ENCODE results near the gene CALD1.

Gene CALD1

DNA sequence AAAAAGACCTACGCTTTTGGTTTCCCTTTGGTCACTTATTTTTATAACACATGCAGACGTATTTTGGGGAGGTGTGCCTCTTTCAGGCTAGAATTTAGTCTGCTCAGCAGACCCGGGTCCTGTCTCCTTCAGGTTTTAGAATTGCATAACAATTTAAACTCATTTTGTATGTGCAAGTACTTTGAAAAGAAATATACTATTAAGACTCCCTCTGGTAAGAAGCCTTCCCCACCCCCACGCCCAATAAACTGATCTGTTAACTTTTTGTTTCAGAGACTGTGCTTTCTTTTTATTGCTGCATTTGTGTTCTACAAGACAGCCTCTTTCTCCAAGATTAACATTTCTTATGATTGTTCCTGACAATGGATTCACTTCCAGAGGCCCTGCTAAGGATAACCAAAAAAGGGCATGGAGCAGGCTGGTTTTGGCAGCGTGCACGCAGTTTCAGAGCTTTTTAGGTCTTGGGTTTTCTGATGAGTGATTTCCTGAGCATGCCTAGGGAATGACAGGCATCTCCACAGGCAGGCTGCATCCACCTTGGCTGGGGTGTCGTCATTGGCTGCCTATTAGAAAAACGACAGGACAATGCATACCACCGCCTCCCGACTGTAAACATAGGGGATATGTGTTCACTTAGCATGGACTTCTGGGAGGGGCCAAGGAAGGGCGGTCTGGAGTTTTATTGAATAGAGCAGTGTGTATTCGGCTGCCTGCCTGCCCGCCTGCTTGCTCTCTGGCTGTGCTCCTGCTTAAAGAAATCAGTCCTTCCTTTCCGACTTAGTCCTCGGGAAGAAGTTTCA lies at the start of gene CALD1 (continued):
- 0 out of 2 replicates have a peak, but pooled peaks have one; percentile 37 for TF ChIP-seq ZEB2 (tag by site-specific recombination; IDR thresholded peaks at IDR 0.05)
- no peak for TF ChIP-seq OSR2 (tag by site-specific recombination; IDR thresholded peaks at IDR 0.05)
- TF ChIP-seq, protein P1, sequence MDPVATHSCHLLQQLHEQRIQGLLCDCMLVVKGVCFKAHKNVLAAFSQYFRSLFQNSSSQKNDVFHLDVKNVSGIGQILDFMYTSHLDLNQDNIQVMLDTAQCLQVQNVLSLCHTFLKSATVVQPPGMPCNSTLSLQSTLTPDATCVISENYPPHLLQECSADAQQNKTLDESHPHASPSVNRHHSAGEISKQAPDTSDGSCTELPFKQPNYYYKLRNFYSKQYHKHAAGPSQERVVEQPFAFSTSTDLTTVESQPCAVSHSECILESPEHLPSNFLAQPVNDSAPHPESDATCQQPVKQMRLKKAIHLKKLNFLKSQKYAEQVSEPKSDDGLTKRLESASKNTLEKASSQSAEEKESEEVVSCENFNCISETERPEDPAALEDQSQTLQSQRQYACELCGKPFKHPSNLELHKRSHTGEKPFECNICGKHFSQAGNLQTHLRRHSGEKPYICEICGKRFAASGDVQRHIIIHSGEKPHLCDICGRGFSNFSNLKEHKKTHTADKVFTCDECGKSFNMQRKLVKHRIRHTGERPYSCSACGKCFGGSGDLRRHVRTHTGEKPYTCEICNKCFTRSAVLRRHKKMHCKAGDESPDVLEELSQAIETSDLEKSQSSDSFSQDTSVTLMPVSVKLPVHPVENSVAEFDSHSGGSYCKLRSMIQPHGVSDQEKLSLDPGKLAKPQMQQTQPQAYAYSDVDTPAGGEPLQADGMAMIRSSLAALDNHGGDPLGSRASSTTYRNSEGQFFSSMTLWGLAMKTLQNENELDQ (tag by site-specific recombination; IDR thresholded peaks at IDR 0.05; ENCODE audit: low read depth), result no peak
- TF ChIP-seq, protein P2, sequence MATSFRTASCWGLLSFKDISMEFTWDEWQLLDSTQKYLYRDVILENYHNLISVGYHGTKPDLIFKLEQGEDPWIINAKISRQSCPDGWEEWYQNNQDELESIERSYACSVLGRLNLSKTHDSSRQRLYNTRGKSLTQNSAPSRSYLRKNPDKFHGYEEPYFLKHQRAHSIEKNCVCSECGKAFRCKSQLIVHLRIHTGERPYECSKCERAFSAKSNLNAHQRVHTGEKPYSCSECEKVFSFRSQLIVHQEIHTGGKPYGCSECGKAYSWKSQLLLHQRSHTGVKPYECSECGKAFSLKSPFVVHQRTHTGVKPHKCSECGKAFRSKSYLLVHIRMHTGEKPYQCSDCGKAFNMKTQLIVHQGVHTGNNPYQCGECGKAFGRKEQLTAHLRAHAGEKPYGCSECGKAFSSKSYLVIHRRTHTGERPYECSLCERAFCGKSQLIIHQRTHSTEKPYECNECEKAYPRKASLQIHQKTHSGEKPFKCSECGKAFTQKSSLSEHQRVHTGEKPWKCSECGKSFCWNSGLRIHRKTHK (tag by site-specific recombination; IDR thresholded peaks at IDR 0.05), result no peak
- TF ChIP-seq ZNF596 (tag by site-specific recombination; IDR thresholded peaks at IDR 0.05), result no peak
- TF ChIP-seq, protein P3, sequence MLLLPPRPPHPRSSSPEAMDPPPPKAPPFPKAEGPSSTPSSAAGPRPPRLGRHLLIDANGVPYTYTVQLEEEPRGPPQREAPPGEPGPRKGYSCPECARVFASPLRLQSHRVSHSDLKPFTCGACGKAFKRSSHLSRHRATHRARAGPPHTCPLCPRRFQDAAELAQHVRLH (tag by site-specific recombination; IDR thresholded peaks at IDR 0.05), result no peak
- TF ChIP-seq TCF7L2 (IDR thresholded peaks at IDR 0.05; ENCODE audit: borderline replicate concordance, low read depth, low read length), result no peak
- no peak for TF ChIP-seq ZNF544 (tag by site-specific recombination; IDR thresholded peaks at IDR 0.05)
- TF ChIP-seq ZNF416 (tag by site-specific recombination; IDR thresholded peaks at IDR 0.05), result no peak
- TF ChIP-seq, protein P4, sequence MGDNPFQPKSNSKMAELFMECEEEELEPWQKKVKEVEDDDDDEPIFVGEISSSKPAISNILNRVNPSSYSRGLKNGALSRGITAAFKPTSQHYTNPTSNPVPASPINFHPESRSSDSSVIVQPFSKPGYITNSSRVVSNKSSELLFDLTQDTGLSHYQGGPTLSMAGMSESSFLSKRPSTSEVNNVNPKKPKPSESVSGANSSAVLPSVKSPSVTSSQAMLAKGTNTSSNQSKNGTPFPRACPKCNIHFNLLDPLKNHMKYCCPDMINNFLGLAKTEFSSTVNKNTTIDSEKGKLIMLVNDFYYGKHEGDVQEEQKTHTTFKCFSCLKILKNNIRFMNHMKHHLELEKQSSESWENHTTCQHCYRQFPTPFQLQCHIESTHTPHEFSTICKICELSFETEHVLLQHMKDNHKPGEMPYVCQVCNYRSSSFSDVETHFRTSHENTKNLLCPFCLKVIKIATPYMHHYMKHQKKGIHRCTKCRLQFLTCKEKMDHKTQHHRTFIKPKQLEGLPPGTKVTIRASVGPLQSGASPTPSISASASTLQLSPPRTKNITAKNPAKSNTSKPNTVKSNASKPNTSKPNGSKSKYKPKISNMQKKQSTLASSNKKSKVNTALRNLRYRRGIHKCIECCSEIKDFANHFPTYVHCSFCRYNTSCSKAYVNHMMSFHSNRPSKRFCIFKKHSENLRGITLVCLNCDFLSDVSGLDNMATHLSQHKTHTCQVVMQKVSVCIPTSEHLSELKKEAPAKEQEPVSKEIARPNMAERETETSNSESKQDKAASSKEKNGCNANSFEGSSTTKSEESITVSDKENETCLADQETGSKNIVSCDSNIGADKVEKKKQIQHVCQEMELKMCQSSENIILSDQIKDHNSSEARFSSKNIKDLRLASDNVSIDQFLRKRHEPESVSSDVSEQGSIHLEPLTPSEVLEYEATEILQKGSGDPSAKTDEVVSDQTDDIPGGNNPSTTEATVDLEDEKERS (tag by site-specific recombination; IDR thresholded peaks at IDR 0.05), result no peak
- TF ChIP-seq IKZF3 (tag by site-specific recombination; IDR thresholded peaks at IDR 0.05), result peak; percentile 84
- TF ChIP-seq ZNF791 (tag by site-specific recombination; IDR thresholded peaks at IDR 0.05), result no peak
- TF ChIP-seq ZNF776 (tag by site-specific recombination; IDR thresholded peaks at IDR 0.05; ENCODE audit: borderline replicate concordance), result no peak
- no peak for TF ChIP-seq ZNF248 (tag by site-specific recombination; IDR thresholded peaks at IDR 0.05)
- TF ChIP-seq, protein P5, sequence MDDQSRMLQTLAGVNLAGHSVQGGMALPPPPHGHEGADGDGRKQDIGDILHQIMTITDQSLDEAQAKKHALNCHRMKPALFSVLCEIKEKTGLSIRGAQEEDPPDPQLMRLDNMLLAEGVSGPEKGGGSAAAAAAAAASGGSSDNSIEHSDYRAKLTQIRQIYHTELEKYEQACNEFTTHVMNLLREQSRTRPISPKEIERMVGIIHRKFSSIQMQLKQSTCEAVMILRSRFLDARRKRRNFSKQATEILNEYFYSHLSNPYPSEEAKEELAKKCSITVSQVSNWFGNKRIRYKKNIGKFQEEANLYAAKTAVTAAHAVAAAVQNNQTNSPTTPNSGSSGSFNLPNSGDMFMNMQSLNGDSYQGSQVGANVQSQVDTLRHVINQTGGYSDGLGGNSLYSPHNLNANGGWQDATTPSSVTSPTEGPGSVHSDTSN (CRISPR knock-in tag; IDR thresholded peaks at IDR 0.05), result no peak
- no peak for TF ChIP-seq ZNF404 (tag by site-specific recombination; IDR thresholded peaks at IDR 0.05)
- TF ChIP-seq, protein P6, sequence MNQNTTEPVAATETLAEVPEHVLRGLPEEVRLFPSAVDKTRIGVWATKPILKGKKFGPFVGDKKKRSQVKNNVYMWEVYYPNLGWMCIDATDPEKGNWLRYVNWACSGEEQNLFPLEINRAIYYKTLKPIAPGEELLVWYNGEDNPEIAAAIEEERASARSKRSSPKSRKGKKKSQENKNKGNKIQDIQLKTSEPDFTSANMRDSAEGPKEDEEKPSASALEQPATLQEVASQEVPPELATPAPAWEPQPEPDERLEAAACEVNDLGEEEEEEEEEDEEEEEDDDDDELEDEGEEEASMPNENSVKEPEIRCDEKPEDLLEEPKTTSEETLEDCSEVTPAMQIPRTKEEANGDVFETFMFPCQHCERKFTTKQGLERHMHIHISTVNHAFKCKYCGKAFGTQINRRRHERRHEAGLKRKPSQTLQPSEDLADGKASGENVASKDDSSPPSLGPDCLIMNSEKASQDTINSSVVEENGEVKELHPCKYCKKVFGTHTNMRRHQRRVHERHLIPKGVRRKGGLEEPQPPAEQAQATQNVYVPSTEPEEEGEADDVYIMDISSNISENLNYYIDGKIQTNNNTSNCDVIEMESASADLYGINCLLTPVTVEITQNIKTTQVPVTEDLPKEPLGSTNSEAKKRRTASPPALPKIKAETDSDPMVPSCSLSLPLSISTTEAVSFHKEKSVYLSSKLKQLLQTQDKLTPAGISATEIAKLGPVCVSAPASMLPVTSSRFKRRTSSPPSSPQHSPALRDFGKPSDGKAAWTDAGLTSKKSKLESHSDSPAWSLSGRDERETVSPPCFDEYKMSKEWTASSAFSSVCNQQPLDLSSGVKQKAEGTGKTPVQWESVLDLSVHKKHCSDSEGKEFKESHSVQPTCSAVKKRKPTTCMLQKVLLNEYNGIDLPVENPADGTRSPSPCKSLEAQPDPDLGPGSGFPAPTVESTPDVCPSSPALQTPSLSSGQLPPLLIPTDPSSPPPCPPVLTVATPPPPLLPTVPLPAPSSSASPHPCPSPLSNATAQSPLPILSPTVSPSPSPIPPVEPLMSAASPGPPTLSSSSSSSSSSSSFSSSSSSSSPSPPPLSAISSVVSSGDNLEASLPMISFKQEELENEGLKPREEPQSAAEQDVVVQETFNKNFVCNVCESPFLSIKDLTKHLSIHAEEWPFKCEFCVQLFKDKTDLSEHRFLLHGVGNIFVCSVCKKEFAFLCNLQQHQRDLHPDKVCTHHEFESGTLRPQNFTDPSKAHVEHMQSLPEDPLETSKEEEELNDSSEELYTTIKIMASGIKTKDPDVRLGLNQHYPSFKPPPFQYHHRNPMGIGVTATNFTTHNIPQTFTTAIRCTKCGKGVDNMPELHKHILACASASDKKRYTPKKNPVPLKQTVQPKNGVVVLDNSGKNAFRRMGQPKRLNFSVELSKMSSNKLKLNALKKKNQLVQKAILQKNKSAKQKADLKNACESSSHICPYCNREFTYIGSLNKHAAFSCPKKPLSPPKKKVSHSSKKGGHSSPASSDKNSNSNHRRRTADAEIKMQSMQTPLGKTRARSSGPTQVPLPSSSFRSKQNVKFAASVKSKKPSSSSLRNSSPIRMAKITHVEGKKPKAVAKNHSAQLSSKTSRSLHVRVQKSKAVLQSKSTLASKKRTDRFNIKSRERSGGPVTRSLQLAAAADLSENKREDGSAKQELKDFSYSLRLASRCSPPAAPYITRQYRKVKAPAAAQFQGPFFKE (tag by site-specific recombination; IDR thresholded peaks at IDR 0.05; ENCODE audit: borderline replicate concordance), result no peak
- no peak for TF ChIP-seq ZNF530 (tag by site-specific recombination; IDR thresholded peaks at IDR 0.05; ENCODE audit: low read depth)
- TF ChIP-seq ZNF610 (tag by site-specific recombination; IDR thresholded peaks at IDR 0.05; ENCODE audit: borderline replicate concordance), result no peak
- TF ChIP-seq, protein P7, sequence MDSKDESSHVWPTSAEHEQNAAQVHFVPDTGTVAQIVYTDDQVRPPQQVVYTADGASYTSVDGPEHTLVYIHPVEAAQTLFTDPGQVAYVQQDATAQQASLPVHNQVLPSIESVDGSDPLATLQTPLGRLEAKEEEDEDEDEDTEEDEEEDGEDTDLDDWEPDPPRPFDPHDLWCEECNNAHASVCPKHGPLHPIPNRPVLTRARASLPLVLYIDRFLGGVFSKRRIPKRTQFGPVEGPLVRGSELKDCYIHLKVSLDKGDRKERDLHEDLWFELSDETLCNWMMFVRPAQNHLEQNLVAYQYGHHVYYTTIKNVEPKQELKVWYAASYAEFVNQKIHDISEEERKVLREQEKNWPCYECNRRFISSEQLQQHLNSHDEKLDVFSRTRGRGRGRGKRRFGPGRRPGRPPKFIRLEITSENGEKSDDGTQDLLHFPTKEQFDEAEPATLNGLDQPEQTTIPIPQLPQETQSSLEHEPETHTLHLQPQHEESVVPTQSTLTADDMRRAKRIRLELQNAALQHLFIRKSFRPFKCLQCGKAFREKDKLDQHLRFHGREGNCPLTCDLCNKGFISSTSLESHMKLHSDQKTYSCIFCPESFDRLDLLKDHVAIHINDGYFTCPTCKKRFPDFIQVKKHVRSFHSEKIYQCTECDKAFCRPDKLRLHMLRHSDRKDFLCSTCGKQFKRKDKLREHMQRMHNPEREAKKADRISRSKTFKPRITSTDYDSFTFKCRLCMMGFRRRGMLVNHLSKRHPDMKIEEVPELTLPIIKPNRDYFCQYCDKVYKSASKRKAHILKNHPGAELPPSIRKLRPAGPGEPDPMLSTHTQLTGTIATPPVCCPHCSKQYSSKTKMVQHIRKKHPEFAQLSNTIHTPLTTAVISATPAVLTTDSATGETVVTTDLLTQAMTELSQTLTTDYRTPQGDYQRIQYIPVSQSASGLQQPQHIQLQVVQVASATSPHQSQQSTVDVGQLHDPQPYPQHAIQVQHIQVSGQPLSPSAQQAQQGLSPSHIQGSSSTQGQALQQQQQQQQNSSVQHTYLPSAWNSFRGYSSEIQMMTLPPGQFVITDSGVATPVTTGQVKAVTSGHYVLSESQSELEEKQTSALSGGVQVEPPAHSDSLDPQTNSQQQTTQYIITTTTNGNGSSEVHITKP (tag by site-specific recombination; IDR thresholded peaks at IDR 0.05), result peak; percentile 73

All from HEK293 (cell line).